ENCODE measurements around the gene TIMM10.

The TIMM10 gene

GRCh38 chr11:57530596-57531507 is at the start of gene TIMM10:
TSS of gene TIMM10 (minus strand) at chr11:57530754. CDS start at chr11:57530189, 565 bp downstream.
- DNase-seq = peak; percentile 97

GRCh38 chr11:57574061-57574460 is 43.5 kb upstream of the TIMM10 start:
- no peak for DNase-seq

GRCh38 chr11:57571606-57572005 is 41.1 kb upstream of the TIMM10 start:
- DNase-seq = no peak

- DNase-seq = peak; percentile 90
Measured at GRCh38 chr11:57568330-57568766, 37.8 kb upstream of the TIMM10 start.

GRCh38 chr11:57567515-57568329 is 37.2 kb upstream of the TIMM10 start, which contains the start of gene UBE2L6:
TSS of gene UBE2L6 (minus strand) at chr11:57567672. CDS start at chr11:57567611, 61 bp downstream.
- DNase-seq = peak; percentile 56

GRCh38 chr11:57566905-57567514 is 36.5 kb upstream of the TIMM10 start:
- DNase-seq = peak; percentile 47

GRCh38 chr11:57566005-57566904 is 35.7 kb upstream of the TIMM10 start:
- DNase-seq = peak; percentile 63

- DNase-seq = no peak
Measured at GRCh38 chr11:57562596-57562995, 32.0 kb upstream of the TIMM10 start.

GRCh38 chr11:57560146-57560545 is 29.6 kb upstream of the TIMM10 start:
- no peak for DNase-seq

GRCh38 chr11:57556041-57556440 is 25.5 kb upstream of the TIMM10 start:
- DNase-seq = no peak

- DNase-seq = no peak
Measured at GRCh38 chr11:57555393-57555792, 24.8 kb upstream of the TIMM10 start.

GRCh38 chr11:57552479-57552878 is 21.9 kb upstream of the TIMM10 start:
- no peak for DNase-seq

GRCh38 chr11:57551941-57552340 is 21.4 kb upstream of the TIMM10 start:
- no peak for DNase-seq

- DNase-seq = no peak
Measured at GRCh38 chr11:57549983-57550382, 19.4 kb upstream of the TIMM10 start.

GRCh38 chr11:57547854-57548377 is 17.4 kb upstream of the TIMM10 start:
- DNase-seq = no peak

GRCh38 chr11:57546869-57547475 is 16.4 kb upstream of the TIMM10 start:
- DNase-seq = no peak

- no peak for DNase-seq
Measured at GRCh38 chr11:57546451-57546850, 15.9 kb upstream of the TIMM10 start.

- DNase-seq = no peak
Measured at GRCh38 chr11:57545883-57546282, 15.3 kb upstream of the TIMM10 start.

- DNase-seq = no peak
Measured at GRCh38 chr11:57544566-57544965, 14.0 kb upstream of the TIMM10 start.

GRCh38 chr11:57543593-57543992 is 13.0 kb upstream of the TIMM10 start:
- no peak for DNase-seq

- no peak for DNase-seq
Measured at GRCh38 chr11:57542582-57542981, 12.0 kb upstream of the TIMM10 start.
